ENCODE results near the gene CCNQ.

Gene CCNQ

DNA sequence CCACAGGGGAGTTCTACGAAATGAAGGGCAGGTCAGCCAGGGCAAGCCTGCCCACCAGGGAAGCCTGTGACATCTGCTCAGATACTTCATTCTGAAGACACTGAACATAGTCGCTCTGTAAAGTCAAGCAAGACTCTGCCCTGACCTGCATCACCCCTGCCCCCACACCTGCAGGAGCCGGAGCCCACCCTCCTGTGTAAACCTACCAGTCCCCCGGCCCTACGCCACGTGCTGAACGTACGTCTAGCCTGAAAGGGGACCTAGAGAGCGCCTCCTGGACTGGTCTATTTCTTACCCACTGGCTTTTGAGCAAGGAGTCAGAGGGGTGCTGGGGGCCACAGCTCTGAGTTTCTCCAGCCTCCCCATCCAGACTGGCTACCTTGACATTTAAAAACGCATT lies 11.6 kb downstream of the CCNQ start:
- H3K27me3 ChIP-seq (ENCODE audit: control insufficient read depth, insufficient read depth, low read length) = no peaks in the 10 kb centered on the region
- H3K9me3 ChIP-seq (ENCODE audit: control insufficient read depth, insufficient read depth, low read length) = peaks cover 6% of the 10 kb centered on the region
- H3K4me1 ChIP-seq (ENCODE audit: control insufficient read depth, insufficient read depth, low read length) = no peaks in the 10 kb centered on the region
- peaks cover 8% of the 10 kb centered on the region for H3K36me3 ChIP-seq (ENCODE audit: control insufficient read depth, insufficient read depth, low read length)
- no peak overlapping the region for H3K4me3 ChIP-seq (ENCODE audit: low read depth, low read length)
- no peak overlapping the region for H3K9ac ChIP-seq (ENCODE audit: low read depth, low read length)

DNA sequence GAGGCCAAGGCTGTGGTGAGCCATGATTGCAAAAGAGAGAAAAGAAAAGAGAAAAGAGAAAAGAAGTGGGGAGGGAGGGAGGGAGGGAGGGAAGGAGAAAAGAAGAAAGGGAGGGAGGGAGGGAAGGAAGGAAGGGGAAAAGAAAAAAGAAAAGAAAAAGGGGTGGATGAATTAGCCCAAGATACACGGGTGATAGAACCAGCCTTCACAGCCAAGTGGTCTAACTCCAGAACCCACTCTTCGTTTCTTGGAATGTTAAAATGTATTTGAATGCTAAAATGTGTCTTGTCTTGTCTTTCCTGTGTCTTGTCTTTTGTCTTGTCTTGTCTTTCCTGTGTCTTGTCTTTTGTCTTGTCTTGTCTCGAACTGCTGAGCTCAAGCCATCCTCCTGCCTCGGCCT lies 13.1 kb downstream of the CCNQ start:
- peaks cover 5% of the 10 kb centered on the region for H3K36me3 ChIP-seq (ENCODE audit: control insufficient read depth, insufficient read depth, low read length)
- no peaks in the 10 kb centered on the region for H3K4me1 ChIP-seq (ENCODE audit: control insufficient read depth, insufficient read depth, low read length)
- H3K4me3 ChIP-seq (ENCODE audit: low read depth, low read length) = no peak overlapping the region
- H3K9ac ChIP-seq (ENCODE audit: low read depth, low read length) = no peak overlapping the region
- peaks cover 6% of the 10 kb centered on the region for H3K9me3 ChIP-seq (ENCODE audit: control insufficient read depth, insufficient read depth, low read length)
- no peaks in the 10 kb centered on the region for H3K27me3 ChIP-seq (ENCODE audit: control insufficient read depth, insufficient read depth, low read length)

DNA sequence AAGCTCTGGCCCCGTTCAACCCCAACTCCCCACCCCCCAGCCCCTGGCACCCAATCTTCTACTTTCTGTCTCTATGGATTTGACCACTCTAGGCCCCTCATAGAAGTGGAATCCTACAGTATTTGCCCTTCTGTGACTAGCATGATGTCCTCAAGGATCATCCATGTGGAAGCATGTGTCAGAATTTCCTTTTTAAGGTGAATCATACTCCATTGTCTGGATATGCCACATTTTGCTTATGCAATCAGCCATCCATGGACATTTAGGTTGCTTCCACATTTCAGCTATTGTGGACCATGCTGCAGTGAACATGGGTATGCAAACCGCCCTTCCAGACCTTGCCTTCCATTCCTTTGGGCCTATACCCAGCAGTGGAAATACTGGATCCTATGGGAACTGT lies 15.5 kb downstream of the CCNQ start:
- Histone ChIP-seq H3K4me1 (ENCODE audit: control insufficient read depth, insufficient read depth, low read length) (no peaks in the 10 kb centered on the region), H3K9me3 (ENCODE audit: control insufficient read depth, insufficient read depth, low read length) (peaks cover 3% of the 10 kb centered on the region), H3K4me3 (ENCODE audit: low read depth, low read length) (no peak overlapping the region), H3K9ac (ENCODE audit: low read depth, low read length) (no peak overlapping the region), H3K36me3 (ENCODE audit: control insufficient read depth, insufficient read depth, low read length) (peaks cover 2% of the 10 kb centered on the region), H3K27me3 (ENCODE audit: control insufficient read depth, insufficient read depth, low read length) (no peaks in the 10 kb centered on the region)

DNA sequence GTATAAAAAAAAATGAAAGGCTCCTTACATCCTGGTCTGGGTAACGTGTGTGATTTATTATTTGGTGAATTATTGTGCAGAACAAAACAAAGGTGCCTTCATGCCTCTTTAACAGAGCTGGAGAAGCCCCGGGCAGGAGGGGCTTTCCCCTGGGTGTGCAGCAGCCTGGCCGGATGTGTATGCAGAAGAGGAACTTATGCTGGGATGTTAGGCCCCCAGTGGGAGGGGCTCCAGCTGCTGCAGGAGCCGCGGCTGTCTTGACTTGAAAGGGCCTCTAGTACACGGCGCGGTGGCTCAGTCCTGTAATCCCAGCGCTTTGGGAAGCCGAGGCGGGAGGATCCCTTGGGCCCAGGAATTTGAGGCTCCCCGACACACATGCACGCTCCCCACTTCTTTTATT lies 16.0 kb downstream of the CCNQ start:
- H3K9me3 ChIP-seq (ENCODE audit: control insufficient read depth, insufficient read depth, low read length) = no peaks in the 10 kb centered on the region
- no peaks in the 10 kb centered on the region for H3K27me3 ChIP-seq (ENCODE audit: control insufficient read depth, insufficient read depth, low read length)
- no peak overlapping the region for H3K4me3 ChIP-seq (ENCODE audit: low read depth, low read length)
- no peaks in the 10 kb centered on the region for H3K4me1 ChIP-seq (ENCODE audit: control insufficient read depth, insufficient read depth, low read length)
- peaks cover 2% of the 10 kb centered on the region for H3K36me3 ChIP-seq (ENCODE audit: control insufficient read depth, insufficient read depth, low read length)
- no peak overlapping the region for H3K9ac ChIP-seq (ENCODE audit: low read depth, low read length)

DNA sequence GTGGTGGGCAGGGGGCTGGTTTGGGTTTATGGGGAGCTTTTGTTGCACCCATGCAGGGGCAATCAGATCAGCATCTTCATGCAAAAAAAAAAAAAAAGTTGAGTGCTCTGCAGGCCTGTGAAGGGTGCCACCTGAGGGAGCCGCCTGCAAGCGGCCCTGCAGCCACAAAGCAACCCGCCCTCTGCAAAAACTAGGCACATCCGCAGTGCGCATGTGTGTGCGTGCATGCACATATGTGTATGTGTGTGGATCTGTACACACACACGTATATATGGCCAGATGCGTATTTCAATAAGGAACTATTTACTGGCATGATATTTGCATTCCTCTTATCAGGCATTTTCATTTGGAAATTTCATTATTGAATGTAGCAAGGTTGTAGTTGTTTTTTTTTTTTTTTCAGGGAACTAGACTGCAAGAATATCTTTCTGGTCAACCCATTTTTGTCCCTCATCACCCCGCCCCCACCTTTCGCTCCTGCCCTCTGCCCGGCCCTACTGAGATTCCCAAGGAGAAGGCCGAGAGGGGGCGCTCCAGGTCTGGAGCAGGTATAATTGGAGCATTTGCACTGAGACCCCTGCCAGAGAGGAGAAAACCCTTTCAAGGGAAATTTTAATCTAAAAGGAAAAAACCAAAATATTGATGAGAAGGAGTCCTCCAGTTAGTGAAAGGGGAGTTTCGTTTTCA lies 18.1 kb downstream of the CCNQ start:
- H3K4me3 ChIP-seq (ENCODE audit: low read depth, low read length) = no peak overlapping the region
- peaks cover 2% of the 10 kb centered on the region for H3K36me3 ChIP-seq (ENCODE audit: control insufficient read depth, insufficient read depth, low read length)
- peaks cover 3% of the 10 kb centered on the region for H3K9me3 ChIP-seq (ENCODE audit: control insufficient read depth, insufficient read depth, low read length)
- no peaks in the 10 kb centered on the region for H3K4me1 ChIP-seq (ENCODE audit: control insufficient read depth, insufficient read depth, low read length)
- no peaks in the 10 kb centered on the region for H3K27me3 ChIP-seq (ENCODE audit: control insufficient read depth, insufficient read depth, low read length)
- no peak overlapping the region for H3K9ac ChIP-seq (ENCODE audit: low read depth, low read length)

DNA sequence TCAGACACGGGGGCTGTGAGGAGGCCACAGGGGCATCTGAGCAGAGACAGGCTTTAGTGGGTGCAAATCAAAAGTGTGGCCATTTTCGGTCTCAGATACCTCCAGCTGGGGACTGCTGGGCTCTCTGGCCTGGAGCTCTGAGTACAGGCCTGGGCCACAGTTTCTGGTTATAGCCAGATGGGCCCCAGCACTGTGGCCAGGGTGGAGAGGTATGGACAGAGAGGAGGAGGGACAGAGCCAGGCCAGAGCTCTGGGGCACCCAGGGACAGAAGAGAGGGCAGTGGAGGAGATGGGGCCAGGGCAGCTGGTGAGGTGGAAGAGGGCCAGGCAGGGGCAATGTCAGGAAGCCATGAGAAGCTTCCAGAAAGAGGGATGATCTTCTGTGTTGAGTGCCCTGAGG lies 20.1 kb downstream of the CCNQ start:
- no peaks in the 10 kb centered on the region for H3K4me1 ChIP-seq (ENCODE audit: control insufficient read depth, insufficient read depth, low read length)
- H3K4me3 ChIP-seq (ENCODE audit: low read depth, low read length) = no peak overlapping the region
- H3K9ac ChIP-seq (ENCODE audit: low read depth, low read length) = no peak overlapping the region
- peaks cover 3% of the 10 kb centered on the region for H3K9me3 ChIP-seq (ENCODE audit: control insufficient read depth, insufficient read depth, low read length)
- no peaks in the 10 kb centered on the region for H3K27me3 ChIP-seq (ENCODE audit: control insufficient read depth, insufficient read depth, low read length)
- peaks cover 2% of the 10 kb centered on the region for H3K36me3 ChIP-seq (ENCODE audit: control insufficient read depth, insufficient read depth, low read length)

DNA sequence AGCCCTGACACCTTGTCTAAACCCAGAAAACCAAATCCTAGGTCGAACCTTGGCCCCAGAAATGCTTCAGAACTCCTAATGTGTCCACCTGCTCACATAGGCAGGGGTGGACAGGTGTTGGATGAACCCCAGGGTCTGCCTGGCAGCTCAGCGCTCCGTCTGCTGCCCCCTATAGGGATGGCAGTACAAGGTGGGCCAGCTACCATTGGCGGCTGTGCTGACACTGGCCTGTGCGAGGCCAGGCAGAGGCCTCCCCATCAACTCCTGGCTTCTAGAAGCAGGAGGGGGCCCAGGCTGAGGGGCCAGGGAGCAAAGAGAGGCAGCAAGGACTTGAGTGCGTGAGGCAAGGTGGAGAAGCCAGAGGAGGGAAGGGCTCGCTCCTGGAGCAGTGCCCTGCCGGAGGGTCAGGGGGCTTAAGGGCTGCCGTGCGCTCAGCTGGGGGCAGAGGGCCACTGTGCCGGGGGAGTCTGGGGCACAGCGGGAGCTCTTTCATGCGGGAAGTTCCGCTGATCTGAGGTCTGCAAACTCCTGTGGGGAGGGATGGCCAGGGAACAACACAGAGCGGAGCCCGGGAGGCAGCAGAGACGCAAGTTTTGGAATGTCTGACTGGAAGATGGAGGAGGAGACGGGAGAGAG lies 20.6 kb downstream of the CCNQ start:
- H3K36me3 ChIP-seq (ENCODE audit: control insufficient read depth, insufficient read depth, low read length) = no peaks in the 10 kb centered on the region
- no peaks in the 10 kb centered on the region for H3K4me1 ChIP-seq (ENCODE audit: control insufficient read depth, insufficient read depth, low read length)
- H3K4me3 ChIP-seq (ENCODE audit: low read depth, low read length) = no peak overlapping the region
- no peaks in the 10 kb centered on the region for H3K27me3 ChIP-seq (ENCODE audit: control insufficient read depth, insufficient read depth, low read length)
- H3K9ac ChIP-seq (ENCODE audit: low read depth, low read length) = no peak overlapping the region
- H3K9me3 ChIP-seq (ENCODE audit: control insufficient read depth, insufficient read depth, low read length) = peaks cover 5% of the 10 kb centered on the region

DNA sequence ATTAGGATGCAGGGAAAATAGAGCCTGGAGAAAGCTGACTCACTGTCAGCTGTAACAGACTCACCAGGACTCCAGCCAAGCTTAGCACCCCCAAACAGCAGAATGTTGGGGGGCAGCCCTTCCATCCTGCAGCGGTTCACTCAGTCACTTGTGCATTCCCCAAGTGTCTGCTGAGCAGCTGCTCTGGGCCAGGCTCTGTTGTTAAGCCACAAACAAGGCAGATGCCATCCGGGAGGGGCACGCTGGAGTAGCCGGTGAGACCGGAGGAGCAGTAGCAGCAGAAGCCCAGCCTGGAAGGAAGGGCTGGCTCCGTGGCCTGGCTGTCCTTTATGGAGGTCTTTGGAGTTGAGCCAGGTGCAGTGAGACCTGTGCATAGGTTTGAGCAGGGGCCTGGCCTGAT lies 22.0 kb downstream of the CCNQ start:
- Histone ChIP-seq H3K4me1 (ENCODE audit: control insufficient read depth, insufficient read depth, low read length) (no peaks in the 10 kb centered on the region), H3K9ac (ENCODE audit: low read depth, low read length) (no peak overlapping the region), H3K4me3 (ENCODE audit: low read depth, low read length) (no peak overlapping the region), H3K9me3 (ENCODE audit: control insufficient read depth, insufficient read depth, low read length) (peaks cover 5% of the 10 kb centered on the region), H3K27me3 (ENCODE audit: control insufficient read depth, insufficient read depth, low read length) (no peaks in the 10 kb centered on the region), H3K36me3 (ENCODE audit: control insufficient read depth, insufficient read depth, low read length) (no peaks in the 10 kb centered on the region)

DNA sequence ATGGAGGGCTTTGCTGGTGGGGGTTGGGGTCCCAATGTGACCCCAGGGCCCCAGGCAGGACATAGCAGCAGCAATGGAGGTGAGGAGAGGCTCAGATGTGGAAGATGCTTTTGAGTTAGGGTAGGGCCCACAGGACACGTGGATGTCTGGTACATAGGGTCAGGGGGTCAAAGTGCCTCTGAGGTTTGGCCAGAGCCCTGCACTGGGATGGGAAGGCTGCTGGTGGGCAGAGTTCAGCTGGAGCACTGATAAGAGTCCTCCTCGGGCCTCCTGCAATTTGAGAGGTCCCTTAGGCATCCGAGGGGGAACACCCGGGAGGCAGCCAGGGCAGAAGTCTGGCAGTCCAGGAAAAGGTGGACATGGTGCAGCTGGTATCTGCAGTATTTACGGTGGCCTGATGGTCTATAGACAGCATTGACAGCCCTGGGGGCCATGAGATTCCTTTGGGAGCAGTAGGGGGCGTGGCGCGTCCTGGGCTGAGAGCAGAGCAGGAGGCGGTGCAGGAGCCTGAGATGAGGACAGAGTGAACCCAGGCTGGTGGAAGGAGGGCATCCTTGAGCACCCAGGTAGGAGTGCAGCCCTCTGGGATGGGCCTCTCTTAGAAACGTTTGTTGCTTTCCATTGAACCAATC lies 22.6 kb downstream of the CCNQ start:
- H3K9ac ChIP-seq (ENCODE audit: low read depth, low read length) = no peak overlapping the region
- H3K4me3 ChIP-seq (ENCODE audit: low read depth, low read length) = no peak overlapping the region
- H3K4me1 ChIP-seq (ENCODE audit: control insufficient read depth, insufficient read depth, low read length) = no peaks in the 10 kb centered on the region
- peaks cover 5% of the 10 kb centered on the region for H3K9me3 ChIP-seq (ENCODE audit: control insufficient read depth, insufficient read depth, low read length)
- no peaks in the 10 kb centered on the region for H3K36me3 ChIP-seq (ENCODE audit: control insufficient read depth, insufficient read depth, low read length)
- H3K27me3 ChIP-seq (ENCODE audit: control insufficient read depth, insufficient read depth, low read length) = no peaks in the 10 kb centered on the region

DNA sequence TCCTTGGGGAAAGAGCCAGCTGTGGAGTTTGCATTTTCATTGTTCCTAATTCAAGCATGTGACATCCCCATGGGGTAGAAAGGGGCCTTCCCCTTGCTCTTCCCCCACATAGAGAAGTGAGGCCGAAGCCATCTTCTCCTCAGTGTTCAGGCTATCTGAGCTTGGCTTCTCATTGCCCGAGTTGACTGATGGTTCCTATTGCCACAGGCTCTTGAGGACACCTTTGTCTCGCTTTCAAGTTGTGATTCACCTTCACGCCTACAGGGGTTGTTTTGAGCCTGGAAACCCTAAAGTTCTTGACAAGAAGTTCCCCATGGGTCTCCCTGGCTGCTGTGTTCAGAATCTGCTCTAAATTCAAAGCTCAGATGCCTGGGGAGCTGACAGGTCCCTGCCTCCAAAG lies 25.0 kb downstream of the CCNQ start:
- Histone ChIP-seq H3K4me1 (ENCODE audit: control insufficient read depth, insufficient read depth, low read length) (no peaks in the 10 kb centered on the region), H3K9ac (ENCODE audit: low read depth, low read length) (no peak overlapping the region), H3K9me3 (ENCODE audit: control insufficient read depth, insufficient read depth, low read length) (peaks cover 5% of the 10 kb centered on the region), H3K4me3 (ENCODE audit: low read depth, low read length) (no peak overlapping the region), H3K36me3 (ENCODE audit: control insufficient read depth, insufficient read depth, low read length) (no peaks in the 10 kb centered on the region), H3K27me3 (ENCODE audit: control insufficient read depth, insufficient read depth, low read length) (no peaks in the 10 kb centered on the region)

DNA sequence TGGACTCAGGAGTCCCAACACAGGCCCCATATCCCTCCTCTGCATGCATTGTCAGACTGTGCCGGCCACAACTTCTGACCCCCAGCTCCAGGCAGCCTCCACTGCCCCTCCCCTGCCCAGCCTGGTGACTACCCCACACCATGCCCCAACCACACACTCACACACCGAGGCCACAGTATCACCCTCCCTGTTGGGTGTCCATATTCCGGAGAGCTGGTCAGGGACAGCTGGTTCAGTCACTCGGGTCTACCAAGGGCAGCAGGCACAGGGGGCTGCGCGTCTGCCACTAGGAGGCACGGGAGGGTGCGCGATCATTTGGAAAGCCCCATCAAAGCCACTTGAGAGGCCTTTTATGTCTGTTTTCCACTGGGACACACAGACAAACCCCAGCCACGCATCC lies 26.3 kb downstream of the CCNQ start:
- no peaks in the 10 kb centered on the region for H3K4me1 ChIP-seq (ENCODE audit: control insufficient read depth, insufficient read depth, low read length)
- no peak overlapping the region for H3K9ac ChIP-seq (ENCODE audit: low read depth, low read length)
- H3K4me3 ChIP-seq (ENCODE audit: low read depth, low read length) = no peak overlapping the region
- peaks cover 5% of the 10 kb centered on the region for H3K9me3 ChIP-seq (ENCODE audit: control insufficient read depth, insufficient read depth, low read length)
- H3K27me3 ChIP-seq (ENCODE audit: control insufficient read depth, insufficient read depth, low read length) = no peaks in the 10 kb centered on the region
- no peaks in the 10 kb centered on the region for H3K36me3 ChIP-seq (ENCODE audit: control insufficient read depth, insufficient read depth, low read length)

DNA sequence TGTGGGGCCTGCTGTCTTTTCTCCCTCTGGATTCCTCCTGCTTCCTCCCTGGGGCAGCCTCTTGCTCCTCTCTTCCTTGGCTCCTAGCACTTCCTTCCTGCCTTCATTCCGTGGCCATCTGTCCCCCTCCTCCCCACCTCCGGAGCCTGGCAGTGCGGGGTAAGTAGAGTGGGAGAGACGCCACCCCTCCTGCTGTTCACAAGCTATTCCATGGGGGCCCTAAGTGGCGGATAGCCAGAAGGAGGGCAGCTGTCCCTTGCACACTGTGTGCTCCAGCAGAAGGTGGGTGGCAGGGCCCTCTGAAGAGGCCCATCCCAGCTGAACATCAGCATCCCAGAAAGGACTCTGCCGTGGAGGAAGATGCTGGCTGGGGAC lies 27.4 kb downstream of the CCNQ start:
- no peaks in the 10 kb centered on the region for H3K27me3 ChIP-seq (ENCODE audit: control insufficient read depth, insufficient read depth, low read length)
- H3K9ac ChIP-seq (ENCODE audit: low read depth, low read length) = no peak overlapping the region
- H3K36me3 ChIP-seq (ENCODE audit: control insufficient read depth, insufficient read depth, low read length) = no peaks in the 10 kb centered on the region
- H3K4me1 ChIP-seq (ENCODE audit: control insufficient read depth, insufficient read depth, low read length) = no peaks in the 10 kb centered on the region
- no peak overlapping the region for H3K4me3 ChIP-seq (ENCODE audit: low read depth, low read length)
- peaks cover 3% of the 10 kb centered on the region for H3K9me3 ChIP-seq (ENCODE audit: control insufficient read depth, insufficient read depth, low read length)
